ENCODE data around the gene VAV3.

GRCh38 chr1:107653005-107653404 is 312.0 kb downstream of the VAV3 start:
- TF ChIP-seq EZH2 (IDR thresholded peaks at IDR 0.05; ENCODE audit: insufficient read depth, poor library complexity, severe bottlenecking) (no peak), EZH2phosphoT487 (IDR thresholded peaks at IDR 0.05; ENCODE audit: insufficient read depth, low read depth) (no peak)
